OCI-M2 (cell line): ENCODE data around the gene CNGA2.

Experiments used
- DNase-seq: peaks from one replicate; lab custom pipeline; 2025; ENCODE audit not compliant: unreplicated experiment; lab: John Stamatoyannopoulos, UW

The CNGA2 gene

GRCh38 chrX:151793886-151794285, 59.3 kb downstream of the CNGA2 start:
- DNase-seq: no peak
